Breast epithelium (tissue), 3 donors: ENCODE data around the gene ABCF1.

Experiments
- POLR2A ChIP-seq: fragments of 450-650 bp; IDR thresholded peaks from one replicate; pipeline ENCODE4 v1.6.1; 2016; ENCODE audit warnings: antibody characterized with exemption, mild to moderate bottlenecking, moderate library complexity
- TF ChIP-seq, protein P1 (sequence below), 3 donors: fragments of 450-650 bp; IDR thresholded peaks; one replicate each; pipeline ENCODE4 v1.5.1; 2016 to 2017; ENCODE audit warnings: antibody characterized with exemption in 3 of 3, mild to moderate bottlenecking in 3 of 3, moderate library complexity in 3 of 3

DNA sequence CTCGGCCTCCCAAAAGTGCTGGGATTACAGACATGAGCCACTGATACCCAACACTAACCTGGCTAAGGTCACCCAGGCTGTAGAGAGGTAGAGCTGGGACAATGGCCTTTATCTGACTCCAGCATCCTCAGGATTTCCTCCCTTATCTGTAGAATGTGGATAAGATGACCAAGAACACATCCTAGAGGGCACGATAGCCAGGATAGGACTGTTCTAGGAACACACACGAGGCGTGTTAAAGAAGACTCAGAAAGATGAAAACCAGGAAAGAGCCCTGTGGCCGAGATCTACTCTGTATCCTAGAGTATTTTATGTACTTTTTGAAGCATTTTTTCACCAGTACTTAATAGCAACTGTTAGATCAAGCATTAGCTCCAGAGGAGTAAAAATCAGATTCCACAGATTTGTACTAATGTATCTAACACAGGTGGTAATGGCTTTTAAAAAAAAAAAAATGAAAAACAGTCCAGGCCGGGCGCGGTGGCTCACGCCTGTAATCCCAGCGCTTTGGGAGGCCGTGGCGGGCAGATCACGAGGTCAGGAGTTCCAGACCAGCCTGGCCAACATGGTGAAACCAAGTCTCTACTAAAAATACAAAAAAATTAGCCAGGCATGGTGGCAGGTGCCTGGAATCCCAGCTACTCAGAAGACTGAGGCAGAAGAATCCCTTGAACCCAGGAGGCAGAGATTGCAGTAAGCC is 28.5 kb downstream of the ABCF1 start:
- TF ChIP-seq POLR2A, result no peak
- TF ChIP-seq, protein P1, sequence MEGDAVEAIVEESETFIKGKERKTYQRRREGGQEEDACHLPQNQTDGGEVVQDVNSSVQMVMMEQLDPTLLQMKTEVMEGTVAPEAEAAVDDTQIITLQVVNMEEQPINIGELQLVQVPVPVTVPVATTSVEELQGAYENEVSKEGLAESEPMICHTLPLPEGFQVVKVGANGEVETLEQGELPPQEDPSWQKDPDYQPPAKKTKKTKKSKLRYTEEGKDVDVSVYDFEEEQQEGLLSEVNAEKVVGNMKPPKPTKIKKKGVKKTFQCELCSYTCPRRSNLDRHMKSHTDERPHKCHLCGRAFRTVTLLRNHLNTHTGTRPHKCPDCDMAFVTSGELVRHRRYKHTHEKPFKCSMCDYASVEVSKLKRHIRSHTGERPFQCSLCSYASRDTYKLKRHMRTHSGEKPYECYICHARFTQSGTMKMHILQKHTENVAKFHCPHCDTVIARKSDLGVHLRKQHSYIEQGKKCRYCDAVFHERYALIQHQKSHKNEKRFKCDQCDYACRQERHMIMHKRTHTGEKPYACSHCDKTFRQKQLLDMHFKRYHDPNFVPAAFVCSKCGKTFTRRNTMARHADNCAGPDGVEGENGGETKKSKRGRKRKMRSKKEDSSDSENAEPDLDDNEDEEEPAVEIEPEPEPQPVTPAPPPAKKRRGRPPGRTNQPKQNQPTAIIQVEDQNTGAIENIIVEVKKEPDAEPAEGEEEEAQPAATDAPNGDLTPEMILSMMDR (IDR thresholded peaks at IDR 0.05), result no peak
